Activated CD4-positive, alpha-beta T cell treated with anti-CD3 and anti-CD28 coated beads for 36 hours (primary cell): ENCODE data around the gene B2M. TPM values are rescaled to one million over a fixed set of nuclear protein-coding genes. Genes with fewer than 3 reads are reported as not detected.

Experiments
- ATAC-seq: fragments of 200-7000 bp; cut with Tn5 transposase; one replicate; pipeline ENCODE4 v1.10.0; 2021; ENCODE audit warnings: mild to moderate bottlenecking, moderate library complexity
- CTCF ChIA-PET: fragments of 350-600 bp; sonication (Branson Sonifier 250); formaldehyde crosslinking; loops from one replicate; lab custom pipeline; 2021; ENCODE audit warnings: antibody characterized with exemption; lab: Charles Lee
- POLR2A ChIA-PET: fragments of 350-600 bp; sonication (Branson Sonifier 250); formaldehyde crosslinking; loops from one replicate; lab custom pipeline; 2021; ENCODE audit warnings: antibody characterized with exemption, inconsistent platforms; lab: Charles Lee
- DNase-seq: peaks from one replicate; pipeline ENCODE4 v3.0.0-alpha.2; 2020
- H3K27ac Mint-ChIP-seq: one replicate; pipeline ENCODE4 v1.8.0; 2021; ENCODE audit warnings: mixed read lengths
- H3K27me3 Mint-ChIP-seq: one replicate; pipeline ENCODE4 v1.8.0; 2021; ENCODE audit warnings: mixed read lengths
- H3K36me3 Mint-ChIP-seq: one replicate; pipeline ENCODE4 v1.8.0; 2021; ENCODE audit warnings: low read depth, mixed read lengths
- H3K4me1 Mint-ChIP-seq: one replicate; pipeline ENCODE4 v1.8.0; 2021; ENCODE audit warnings: mixed read lengths
- H3K4me3 Mint-ChIP-seq: one replicate; pipeline ENCODE4 v1.8.0; 2021; ENCODE audit warnings: mild to moderate bottlenecking, moderate library complexity, mixed read lengths
- H3K9me3 Mint-ChIP-seq: one replicate; pipeline ENCODE4 v1.8.0; 2021; ENCODE audit warnings: low read depth, mixed read lengths
- intact Hi-C, 2 experiments: fragments of 100-400 bp; cut with DNase I in 1 of 2; cut with micrococcal nuclease in 1 of 2; formaldehyde crosslinking; loops; one replicate each; pipeline versions ENCODE4 v1.14.2 to v1.15.1; 2022 to 2024; cut with DNase I, micrococcal nuclease
- total RNA-seq, 2 experiments: library from RNA; stranded (reverse); gene quantifications; one replicate each; pipeline ENCODE4 v1.2.3, GENCODE V29; 2021

B2M gene
- total RNA-seq, 2 experiments from 2014 or later: 5,181 to 7,416 TPM

DNA sequence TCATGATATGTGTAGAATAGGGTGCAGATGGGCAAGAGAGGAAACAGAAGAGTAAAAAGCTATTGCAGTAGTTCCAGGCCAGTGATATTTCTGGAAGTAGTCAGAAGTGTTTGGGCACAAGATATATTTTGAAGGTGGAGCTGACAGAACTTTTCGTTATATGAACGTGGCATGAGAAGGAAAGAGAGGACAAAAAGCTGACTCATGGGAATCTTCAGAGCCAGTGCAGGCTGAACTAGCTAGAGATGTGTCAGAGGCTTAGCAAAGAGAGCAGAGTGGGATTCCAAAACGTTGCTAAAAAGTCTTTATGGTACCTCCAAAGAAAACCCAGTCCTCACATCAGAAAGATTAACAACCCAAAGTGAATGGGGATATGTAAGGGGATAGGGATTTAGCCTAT is 53.7 kb downstream of the B2M start:
- peaks cover 3% of the 10 kb centered on the region for H3K9me3 Mint-ChIP-seq
- peaks cover 5% of the 10 kb centered on the region for H3K36me3 Mint-ChIP-seq
- ChIA-PET CTCF (interaction anchor here (0.6 to 1.9 kb wide), 4 partner anchors 9 to 186 kb away, joined by 3 to 7 read pairs (median 4); no protein-coding TSS in a partner anchor), POLR2A (interaction anchor here (1.0 to 1.1 kb wide), 2 partner anchors 46 to 188 kb away, joined by 3 to 5 read pairs; no protein-coding TSS in a partner anchor)
- no peak overlapping the region for H3K27ac Mint-ChIP-seq
- intact Hi-C loops: no loop called here
- H3K27me3 Mint-ChIP-seq: no peaks in the 10 kb centered on the region
- H3K4me3 Mint-ChIP-seq: no peak overlapping the region
- no peak for DNase-seq
- ATAC-seq: no peak
- no peaks in the 10 kb centered on the region for H3K4me1 Mint-ChIP-seq

Other genes starting within 250 kb of the B2M start
- gene EIF3J, start 174.4 kb upstream of the B2M start, total RNA-seq: 100 to 1,000 TPM; 106 to 143 TPM
- gene SPG11, start 47.9 kb upstream of the B2M start, total RNA-seq: 10 to 100 TPM; 76.2 to 88.7 TPM
- 10 to 100 TPM; 11.2 to 14.1 TPM for gene PATL2, start 194 bp upstream of the B2M start, total RNA-seq
- 10 to 100 TPM; 65.8 to 67.9 TPM for gene TRIM69, start 25.0 kb downstream of the B2M start, total RNA-seq
- not detected for gene TERB2, start 245.2 kb downstream of the B2M start, total RNA-seq